BE2C (cell line): ENCODE results near the gene NDUFV1.

Source experiments
- DNase-seq: peaks from one replicate; pipeline ENCODE4 v3.0.0-alpha.2; 2020
- H3K27me3 ChIP-seq: fragments of 250-450 bp; sonication (Bioruptor Pico); 2 replicates; pipeline ENCODE4 v1.5.1; 2020; ENCODE audit warnings: mild to moderate bottlenecking
- H3K36me3 ChIP-seq: fragments of 250-450 bp; sonication (Bioruptor Pico); 2 replicates; pipeline ENCODE4 v1.5.1; 2020; ENCODE audit warnings: mild to moderate bottlenecking
- H3K4me1 ChIP-seq: fragments of 250-450 bp; sonication (Bioruptor Pico); 2 replicates; pipeline ENCODE4 v1.5.1; 2020
- H3K4me3 ChIP-seq: 2 replicates; pipeline ENCODE4 v1.5.1; 2011; ENCODE audit warnings: low read depth, low read length
- H3K9me3 ChIP-seq: fragments of 250-450 bp; sonication (Bioruptor Pico); 2 replicates; pipeline ENCODE4 v1.5.1; 2020
- CTCF ChIP-seq: IDR thresholded peaks from 2 replicates; pipeline ENCODE4 v1.5.1; 2012; ENCODE audit warnings: mild to moderate bottlenecking, low read depth, low read length

Gene NDUFV1

GRCh38 chr11:67645521-67646461 lies 39.1 kb downstream of the NDUFV1 start:
- H3K4me1 ChIP-seq = no peaks in the 10 kb centered on the region
- no peaks in the 10 kb centered on the region for H3K9me3 ChIP-seq
- H3K27me3 ChIP-seq = peaks cover 7% of the 10 kb centered on the region
- TF ChIP-seq CTCF = no peak
- no peaks in the 10 kb centered on the region for H3K36me3 ChIP-seq
- H3K4me3 ChIP-seq = no peak overlapping the region
- DNase-seq = no peak

GRCh38 chr11:67646535-67647336 lies 40.0 kb downstream of the NDUFV1 start:
- Histone ChIP-seq H3K27me3 (peaks cover 7% of the 10 kb centered on the region), H3K9me3 (no peaks in the 10 kb centered on the region), H3K4me3 (no peak overlapping the region), H3K4me1 (no peaks in the 10 kb centered on the region), H3K36me3 (no peaks in the 10 kb centered on the region)
- no peak for TF ChIP-seq CTCF
- DNase-seq = no peak

GRCh38 chr11:67647471-67647870 lies 40.7 kb downstream of the NDUFV1 start:
- DNase-seq = no peak
- TF ChIP-seq CTCF = no peak

GRCh38 chr11:67648140-67648795 lies 41.5 kb downstream of the NDUFV1 start:
- Histone ChIP-seq H3K36me3 (no peaks in the 10 kb centered on the region), H3K27me3 (peaks cover 7% of the 10 kb centered on the region), H3K4me1 (no peaks in the 10 kb centered on the region), H3K4me3 (no peak overlapping the region), H3K9me3 (no peaks in the 10 kb centered on the region)
- no peak for DNase-seq
- TF ChIP-seq CTCF = peak; percentile 42

More at GRCh38 chr11:67647471-67647870, 40.7 kb downstream of the NDUFV1 start:
- Histone ChIP-seq H3K36me3 (no peaks in the 10 kb centered on the region), H3K4me1 (no peaks in the 10 kb centered on the region), H3K27me3 (peaks cover 7% of the 10 kb centered on the region), H3K9me3 (no peaks in the 10 kb centered on the region), H3K4me3 (no peak overlapping the region)

- Histone ChIP-seq H3K4me3 (no peak overlapping the region), H3K4me1 (no peaks in the 10 kb centered on the region), H3K36me3 (no peaks in the 10 kb centered on the region), H3K9me3 (no peaks in the 10 kb centered on the region), H3K27me3 (peaks cover 7% of the 10 kb centered on the region)
- TF ChIP-seq CTCF = no peak
- DNase-seq = no peak
Observed at GRCh38 chr11:67648796-67649613, 42.3 kb downstream of the NDUFV1 start.
